Cardiac muscle cell (in vitro differentiated cells and primary cell): ENCODE data around the gene BOD1L2. TPM values are rescaled to one million over a fixed set of nuclear protein-coding genes. Genes with fewer than 3 reads are reported as not detected.

ENCODE experiments used
- DNase-seq, 2 donors: peaks; one replicate each; pipeline versions ENCODE4 v3.0.0 to v3.0.0-alpha.2; 2010 to 2017; ENCODE audit warnings: low read depth in 1 of 2, low spot score in 1 of 2
- H3K27ac ChIP-seq: fragments of 200-600 bp; sonication (generic); 2 replicates; pipeline ENCODE4 v1.5.1; 2016
- H3K27me3 ChIP-seq: fragments of 200-600 bp; sonication (generic); 2 replicates; pipeline ENCODE4 v1.6.0; 2016; ENCODE audit warnings: control low read depth
- H3K36me3 ChIP-seq: fragments of 200-600 bp; sonication (generic); 2 replicates; pipeline ENCODE4 v1.5.1; 2016; ENCODE audit warnings: control low read depth
- H3K4me1 ChIP-seq: fragments of 200-600 bp; sonication (generic); 2 replicates; pipeline ENCODE4 v1.8.1; 2017; ENCODE audit warnings: low read depth, mild to moderate bottlenecking, mixed run types
- H3K4me3 ChIP-seq: fragments of 200-600 bp; sonication (generic); 2 replicates; pipeline ENCODE4 v1.5.1; 2016; ENCODE audit warnings: mild to moderate bottlenecking
- H3K9me3 ChIP-seq: fragments of 200-600 bp; sonication (generic); 2 replicates; pipeline ENCODE4 v1.5.1; 2017; ENCODE audit warnings: low read depth, mild to moderate bottlenecking, control low read depth
- CTCF ChIP-seq: IDR thresholded peaks from 2 replicates; pipeline ENCODE4 v1.5.1; 2012; ENCODE audit warnings: low read depth, mild to moderate bottlenecking, low read length
- polyA plus RNA-seq: library from polyadenylated mRNA; unstranded; fragments of >200 nt; fragmentation: Nextera tagmentation; extraction: Ambion mirVana; gene quantifications from 2 replicates; pipeline ENCODE4 v1.2.1, GENCODE V29; 2016
- total RNA-seq: library from RNA; depleted of rRNA; stranded (reverse); fragments of >200 nt; gene quantifications from 2 replicates; pipeline ENCODE4 v1.2.3, GENCODE V29; 2016

Gene BOD1L2
- total and polyA plus RNA-seq, 2 experiments from 2014 or later = not detected

DNA sequence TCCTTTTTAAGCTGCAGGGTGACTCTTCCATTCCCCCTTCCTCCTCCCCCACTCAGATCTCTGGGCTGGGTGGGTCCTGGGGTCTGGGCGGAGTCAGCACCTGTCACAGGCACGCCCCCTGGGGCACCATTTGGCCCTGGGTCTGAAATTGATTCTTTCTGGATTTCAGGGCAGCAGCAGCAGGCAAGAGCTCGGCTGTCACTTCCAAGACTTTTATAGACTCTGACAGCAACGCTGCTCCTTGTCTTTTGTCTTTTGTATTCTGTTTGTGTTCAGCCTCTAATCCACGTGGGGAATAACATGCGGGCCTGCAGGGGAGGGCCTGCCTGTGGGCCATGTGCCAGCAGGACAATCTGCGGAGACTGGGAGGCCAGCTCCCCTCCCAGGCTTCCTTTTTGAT is 3.9 kb downstream of the BOD1L2 start:
- Histone ChIP-seq H3K27me3 (no peaks in the 10 kb centered on the region), H3K9me3 (no peaks in the 10 kb centered on the region), H3K27ac (no peak overlapping the region), H3K36me3 (no peaks in the 10 kb centered on the region), H3K4me1 (peaks cover 7% of the 10 kb centered on the region), H3K4me3 (no peak overlapping the region)
- peak in 1 of 2 donors; percentile 18 for DNase-seq
- TF ChIP-seq CTCF = no peak

DNA sequence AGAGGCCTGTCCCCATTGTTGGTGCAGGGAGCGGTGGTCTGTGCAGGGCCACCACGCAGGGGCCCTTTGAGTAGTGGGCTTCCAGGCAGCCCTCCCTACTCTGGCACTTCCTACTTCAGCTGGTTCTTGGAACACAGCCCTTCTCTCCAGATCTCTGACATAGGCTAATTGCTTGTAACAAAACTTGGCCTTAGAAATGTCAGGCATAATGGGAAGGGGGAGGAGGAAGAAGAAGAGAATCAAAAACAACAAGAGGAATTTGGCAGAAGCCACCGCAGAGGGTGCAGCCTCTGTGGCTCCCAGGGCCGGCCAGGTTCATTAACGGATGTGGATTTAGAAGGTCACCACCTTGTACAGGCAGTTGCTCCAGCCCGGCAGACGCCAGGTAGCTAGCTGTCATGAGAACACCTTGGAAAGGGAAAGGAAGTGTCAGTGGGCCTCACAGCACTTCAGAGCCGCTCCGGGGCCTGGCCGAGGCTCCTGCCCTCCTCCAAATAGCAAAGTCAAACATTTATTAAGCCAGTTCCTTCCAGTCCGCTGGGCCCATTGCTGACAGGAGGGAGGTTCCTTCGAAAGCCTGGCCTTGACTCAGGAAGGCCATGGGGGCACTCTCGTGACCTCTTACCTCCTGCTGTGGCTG is 7.4 kb downstream of the BOD1L2 start:
- no peaks in the 10 kb centered on the region for H3K9me3 ChIP-seq
- H3K4me3 ChIP-seq = no peak overlapping the region
- peaks cover 7% of the 10 kb centered on the region for H3K4me1 ChIP-seq
- H3K27ac ChIP-seq = no peak overlapping the region
- no peak for TF ChIP-seq CTCF
- no peaks in the 10 kb centered on the region for H3K36me3 ChIP-seq
- no peak for DNase-seq
- H3K27me3 ChIP-seq = no peaks in the 10 kb centered on the region

- H3K27ac ChIP-seq = no peak overlapping the region
- no peaks in the 10 kb centered on the region for H3K27me3 ChIP-seq
- no peak overlapping the region for H3K4me3 ChIP-seq
- no peaks in the 10 kb centered on the region for H3K4me1 ChIP-seq
- no peaks in the 10 kb centered on the region for H3K9me3 ChIP-seq
- no peak for TF ChIP-seq CTCF
- no peaks in the 10 kb centered on the region for H3K36me3 ChIP-seq
- no peak for DNase-seq
Measured at GRCh38 chr18:57164401-57164800, 17.5 kb downstream of the BOD1L2 start.

DNA sequence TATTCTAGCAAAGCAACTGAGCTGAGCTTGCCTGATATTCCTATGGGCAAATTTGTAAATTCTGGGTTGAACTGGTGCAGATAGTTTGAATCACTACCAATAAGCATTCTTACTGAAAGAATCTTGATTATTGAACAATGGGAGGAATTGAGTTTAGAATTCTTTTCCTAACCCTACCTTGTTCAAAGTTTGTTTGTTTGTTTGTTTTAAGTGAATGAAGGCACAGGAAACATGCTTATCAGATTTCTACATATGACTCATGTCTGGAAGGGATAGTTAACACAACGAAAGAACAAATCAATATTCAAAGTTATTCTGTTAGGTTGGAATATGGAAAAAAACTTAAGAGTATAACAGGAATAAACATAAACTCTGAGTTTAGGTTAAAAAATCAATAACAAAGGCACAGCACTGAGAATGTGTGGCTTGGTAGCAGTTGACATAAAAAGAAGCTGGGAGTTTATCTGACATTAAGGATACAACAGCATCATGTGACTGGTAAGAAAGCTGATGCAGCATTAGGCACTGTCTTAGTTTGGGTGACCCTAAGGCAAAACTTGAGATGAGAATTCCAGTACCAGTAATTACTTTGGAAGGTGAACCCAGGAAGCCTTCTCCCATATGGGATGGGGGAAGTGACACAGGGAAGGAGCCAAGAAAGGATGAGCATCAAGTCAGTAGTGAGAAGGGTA is 20.9 kb downstream of the BOD1L2 start:
- no peak for TF ChIP-seq CTCF
- Histone ChIP-seq H3K36me3 (no peaks in the 10 kb centered on the region), H3K4me1 (no peaks in the 10 kb centered on the region), H3K4me3 (no peak overlapping the region), H3K9me3 (no peaks in the 10 kb centered on the region), H3K27ac (no peak overlapping the region), H3K27me3 (no peaks in the 10 kb centered on the region)
- DNase-seq = no peak

DNA sequence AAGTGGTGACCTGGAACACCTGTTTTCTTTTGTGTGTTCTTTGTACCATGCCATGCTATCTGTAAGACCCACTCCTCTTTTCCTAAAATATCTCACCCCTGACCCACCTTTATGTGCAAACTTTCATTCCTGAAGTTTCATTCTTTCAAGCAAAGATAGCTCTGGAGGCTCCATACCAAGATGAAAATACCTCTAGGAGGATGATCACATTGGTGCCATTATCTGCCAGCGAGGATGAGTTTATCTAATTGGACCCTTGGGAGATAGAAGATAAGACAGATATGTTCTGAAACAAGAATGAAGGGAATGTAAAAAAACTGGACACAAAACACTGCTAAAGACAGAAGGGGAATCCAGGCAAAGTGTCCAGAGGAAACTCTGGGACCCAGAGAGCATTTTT is 24.1 kb downstream of the BOD1L2 start:
- Histone ChIP-seq H3K27ac (no peak overlapping the region), H3K9me3 (no peaks in the 10 kb centered on the region), H3K27me3 (no peaks in the 10 kb centered on the region), H3K4me1 (no peaks in the 10 kb centered on the region), H3K36me3 (no peaks in the 10 kb centered on the region), H3K4me3 (no peak overlapping the region)
- no peak for DNase-seq
- TF ChIP-seq CTCF = no peak
